Measurements from ENCODE around the gene SNAPIN. TPM values are rescaled to one million over a fixed set of nuclear protein-coding genes. Genes with fewer than 3 reads are reported as not detected.

The SNAPIN gene
- total RNA-seq, 1 donor from 2014 or later: 40.3 TPM

DNA sequence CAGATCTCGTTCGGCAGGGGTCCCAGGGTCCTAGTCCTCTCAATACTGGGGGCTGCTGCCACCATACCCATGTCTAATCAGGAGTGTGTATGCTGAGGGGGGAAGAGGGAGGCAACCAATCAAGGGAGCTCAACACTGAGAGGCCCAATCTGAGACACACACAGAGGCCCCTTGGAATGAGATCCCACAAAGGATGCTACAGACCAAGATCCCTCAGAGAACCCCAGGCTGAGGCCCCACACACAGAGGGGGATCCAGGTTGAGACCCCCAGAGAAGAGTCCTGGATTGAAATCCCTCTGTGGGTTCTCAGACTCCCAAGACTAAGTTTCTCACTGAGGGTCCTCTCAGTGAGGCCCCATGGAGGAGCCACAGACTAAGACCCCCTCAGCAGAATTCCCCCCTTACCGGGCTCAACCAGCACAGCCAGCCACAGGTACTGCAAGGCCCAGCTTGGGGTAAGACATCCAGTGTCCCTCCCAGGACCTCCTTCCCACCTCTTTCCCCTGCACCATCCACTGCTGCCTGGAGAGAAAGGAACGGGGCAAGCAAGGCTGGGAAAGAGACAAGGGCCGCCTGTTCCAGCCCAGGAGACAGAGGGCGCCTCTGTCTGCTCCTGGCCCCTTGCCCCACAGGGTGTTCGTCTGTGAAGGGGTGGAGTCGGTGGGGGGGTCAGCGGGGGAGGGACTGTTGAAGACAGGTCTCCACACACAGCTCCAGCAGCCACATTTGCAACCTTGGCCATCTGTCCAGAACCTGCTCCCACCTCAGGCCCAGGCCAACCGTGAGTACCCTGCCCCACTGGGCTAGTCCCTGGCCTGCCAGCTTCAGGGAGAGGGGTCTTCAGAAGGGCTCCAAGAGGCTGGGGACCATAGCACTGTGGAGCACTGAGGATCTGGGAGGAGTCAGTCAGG lies 30.5 kb upstream of the SNAPIN start, which contains the start of gene S100A1:
TSS of gene S100A1 (plus strand) at position 720 of the 912 bp plus-strand sequence. CDS start 2,088 bp downstream, outside the sequence.
- TF ChIP-seq, protein P1, sequence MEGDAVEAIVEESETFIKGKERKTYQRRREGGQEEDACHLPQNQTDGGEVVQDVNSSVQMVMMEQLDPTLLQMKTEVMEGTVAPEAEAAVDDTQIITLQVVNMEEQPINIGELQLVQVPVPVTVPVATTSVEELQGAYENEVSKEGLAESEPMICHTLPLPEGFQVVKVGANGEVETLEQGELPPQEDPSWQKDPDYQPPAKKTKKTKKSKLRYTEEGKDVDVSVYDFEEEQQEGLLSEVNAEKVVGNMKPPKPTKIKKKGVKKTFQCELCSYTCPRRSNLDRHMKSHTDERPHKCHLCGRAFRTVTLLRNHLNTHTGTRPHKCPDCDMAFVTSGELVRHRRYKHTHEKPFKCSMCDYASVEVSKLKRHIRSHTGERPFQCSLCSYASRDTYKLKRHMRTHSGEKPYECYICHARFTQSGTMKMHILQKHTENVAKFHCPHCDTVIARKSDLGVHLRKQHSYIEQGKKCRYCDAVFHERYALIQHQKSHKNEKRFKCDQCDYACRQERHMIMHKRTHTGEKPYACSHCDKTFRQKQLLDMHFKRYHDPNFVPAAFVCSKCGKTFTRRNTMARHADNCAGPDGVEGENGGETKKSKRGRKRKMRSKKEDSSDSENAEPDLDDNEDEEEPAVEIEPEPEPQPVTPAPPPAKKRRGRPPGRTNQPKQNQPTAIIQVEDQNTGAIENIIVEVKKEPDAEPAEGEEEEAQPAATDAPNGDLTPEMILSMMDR (conservative IDR thresholded peaks at IDR 0.05): peak; percentile 36
- peak within 1 kb of the TSS; percentile 95 for H3K4me3 Mint-ChIP-seq
- peaks cover 3% of the 10 kb centered on the region for H3K9me3 Mint-ChIP-seq
- H3K36me3 Mint-ChIP-seq: peaks cover 15% of the 10 kb centered on the region
- no peaks in the 10 kb centered on the region for H3K27me3 Mint-ChIP-seq
- no peak for DNase-seq (ENCODE audit: extremely low spot score, unreplicated experiment)
- H3K4me1 Mint-ChIP-seq (ENCODE audit: unreplicated experiment): peaks cover 33% of the 10 kb centered on the region
- peak within 1 kb of the TSS; percentile 98 for H3K27ac Mint-ChIP-seq

DNA sequence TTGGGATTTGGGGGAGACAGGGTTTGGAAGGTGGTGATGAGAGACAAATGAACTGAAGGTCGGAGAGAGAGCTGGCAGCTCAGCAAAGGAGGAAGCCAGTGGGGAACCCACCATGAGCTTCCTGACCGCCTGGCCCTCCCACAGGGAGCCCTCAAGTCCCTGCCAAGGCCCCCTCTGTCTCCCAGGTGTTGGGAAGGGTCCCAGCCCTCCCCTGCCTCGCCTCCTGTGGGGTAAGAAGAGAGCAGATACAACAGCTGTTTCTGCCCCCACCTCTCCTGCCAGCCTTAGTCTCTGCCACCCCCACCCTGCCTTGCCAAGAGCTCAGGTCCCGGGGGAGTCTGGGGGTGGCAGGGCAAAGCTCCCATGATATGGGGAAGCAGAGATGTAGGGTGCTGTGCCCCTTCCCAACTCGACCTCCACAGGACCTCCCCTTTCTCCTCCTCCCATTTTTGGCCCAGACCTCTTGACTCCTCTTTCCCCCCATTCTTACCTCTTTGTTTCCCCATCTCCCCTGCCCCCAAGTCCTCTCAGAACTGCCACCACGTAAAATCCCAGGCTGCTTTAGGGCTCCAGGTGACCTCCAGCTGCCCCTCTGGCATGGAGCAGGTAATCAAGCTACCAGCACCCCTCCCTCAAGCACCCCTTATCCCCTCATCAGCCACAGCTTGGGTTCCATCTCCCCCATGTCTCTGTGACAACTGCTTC lies 29.7 kb upstream of the SNAPIN start:
- H3K27ac Mint-ChIP-seq: no peak overlapping the region
- peaks cover 3% of the 10 kb centered on the region for H3K9me3 Mint-ChIP-seq
- H3K4me3 Mint-ChIP-seq: no peak overlapping the region

DNA sequence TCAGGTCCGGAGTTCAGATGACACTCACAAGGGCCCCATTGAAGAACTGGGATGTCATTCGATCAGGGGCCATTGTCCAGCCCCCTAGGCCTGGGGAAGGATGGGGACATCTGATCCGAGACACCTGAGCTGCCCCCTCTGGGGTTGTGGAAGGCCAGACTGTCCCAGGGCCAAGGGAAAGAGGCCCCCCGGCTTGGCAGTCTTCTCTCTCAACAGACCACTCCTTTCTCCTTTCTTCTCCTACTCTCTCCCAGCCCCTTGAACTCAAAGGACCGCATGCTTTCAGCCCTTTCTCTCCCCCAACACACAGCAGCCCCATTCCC lies 29.2 kb upstream of the SNAPIN start:
- H3K36me3 Mint-ChIP-seq: peaks cover 15% of the 10 kb centered on the region

More for the DNA sequence above, 29.7 kb upstream of the SNAPIN start:
- peaks cover 38% of the 10 kb centered on the region for H3K4me1 Mint-ChIP-seq (ENCODE audit: unreplicated experiment)
- H3K36me3 Mint-ChIP-seq: peaks cover 16% of the 10 kb centered on the region
- TF ChIP-seq, protein P1 (conservative IDR thresholded peaks at IDR 0.05): no peak
- DNase-seq (ENCODE audit: extremely low spot score, unreplicated experiment): no peak
- no peaks in the 10 kb centered on the region for H3K27me3 Mint-ChIP-seq

DNA sequence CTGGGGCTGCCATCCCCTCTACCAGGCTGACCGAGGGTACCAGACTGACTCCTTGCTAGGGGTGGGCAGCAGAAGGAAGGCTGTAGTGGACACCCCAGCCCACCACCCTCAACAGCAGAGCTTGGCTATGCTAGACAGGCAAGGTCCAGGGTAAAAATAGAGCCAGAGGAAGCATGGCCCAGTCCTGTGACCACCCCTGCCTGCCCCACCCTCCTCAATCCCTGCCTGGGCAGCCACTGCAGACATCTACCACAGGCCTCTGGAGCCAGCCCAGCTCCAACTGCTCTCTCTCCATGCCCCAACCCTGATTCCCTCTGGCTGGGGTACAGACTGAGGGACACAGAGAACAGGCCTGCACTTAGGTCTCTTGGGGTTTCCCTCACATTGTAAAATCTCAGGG lies 28.5 kb upstream of the SNAPIN start:
- Mint-ChIP-seq H3K9me3 (peaks cover 3% of the 10 kb centered on the region), H3K27ac (no peak overlapping the region)

More for the DNA sequence above, 29.2 kb upstream of the SNAPIN start:
- Mint-ChIP-seq H3K4me3 (no peak overlapping the region), H3K4me1 (ENCODE audit: unreplicated experiment) (peaks cover 36% of the 10 kb centered on the region), H3K27ac (no peak overlapping the region), H3K27me3 (no peaks in the 10 kb centered on the region), H3K9me3 (peaks cover 3% of the 10 kb centered on the region)
- no peak for DNase-seq (ENCODE audit: extremely low spot score, unreplicated experiment)
- TF ChIP-seq, protein P1 (conservative IDR thresholded peaks at IDR 0.05): no peak

DNA sequence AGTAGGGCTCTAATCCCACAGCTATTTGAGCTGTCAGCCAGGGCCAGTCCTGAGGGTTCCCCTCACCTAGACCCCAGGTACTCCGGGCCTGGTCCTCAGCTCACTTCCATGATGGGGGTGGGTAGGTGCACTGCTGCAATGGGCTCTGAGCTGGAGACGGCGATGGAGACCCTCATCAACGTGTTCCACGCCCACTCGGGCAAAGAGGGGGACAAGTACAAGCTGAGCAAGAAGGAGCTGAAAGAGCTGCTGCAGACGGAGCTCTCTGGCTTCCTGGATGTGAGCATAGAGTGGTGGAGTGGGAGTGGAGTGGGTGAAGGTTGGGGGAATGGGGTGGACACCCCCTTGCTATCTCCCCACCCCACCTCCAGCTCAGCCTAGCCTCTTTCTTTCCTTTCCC lies 28.1 kb upstream of the SNAPIN start:
- DNase-seq (ENCODE audit: extremely low spot score, unreplicated experiment): no peak
- TF ChIP-seq, protein P1 (conservative IDR thresholded peaks at IDR 0.05): no peak
- Mint-ChIP-seq H3K27me3 (no peaks in the 10 kb centered on the region), H3K4me3 (no peak overlapping the region), H3K27ac (no peak overlapping the region), H3K4me1 (ENCODE audit: unreplicated experiment) (peaks cover 37% of the 10 kb centered on the region), H3K9me3 (peaks cover 3% of the 10 kb centered on the region), H3K36me3 (peaks cover 17% of the 10 kb centered on the region)

More for the DNA sequence above, 28.5 kb upstream of the SNAPIN start:
- Mint-ChIP-seq H3K27me3 (no peaks in the 10 kb centered on the region), H3K36me3 (peaks cover 17% of the 10 kb centered on the region), H3K4me1 (ENCODE audit: unreplicated experiment) (peaks cover 38% of the 10 kb centered on the region), H3K4me3 (no peak overlapping the region)
- DNase-seq (ENCODE audit: extremely low spot score, unreplicated experiment): no peak
- TF ChIP-seq, protein P1 (conservative IDR thresholded peaks at IDR 0.05): no peak

Measured in type B pancreatic cell (in vitro differentiated cells).